Caco-2 (cell line): ENCODE measurements around the gene CEP85L. TPM values are rescaled to one million over a fixed set of nuclear protein-coding genes. Genes with fewer than 3 reads are reported as not detected.

ENCODE experiments used
- BruUV-seq: library from RNA; stranded (reverse); fragments of 400-500 nt; replicated peaks from 2 replicates; lab custom pipeline; 2021; lab: Mats Ljungman, UMichigan
- CTCF ChIA-PET: fragments of 300-600 bp; sonication (Branson Sonifier 250); formaldehyde crosslinking; loops from one replicate; lab custom pipeline; 2022; ENCODE audit warnings: antibody characterized with exemption; lab: Charles Lee
- POLR2A ChIA-PET: fragments of 300-600 bp; sonication (Branson Sonifier 250); formaldehyde crosslinking; loops from one replicate; lab custom pipeline; 2022; ENCODE audit warnings: antibody characterized with exemption; lab: Charles Lee
- DNase-seq, 2 experiments: peaks; one replicate each; pipeline versions ENCODE4 v3.0.0 to v3.0.0-alpha.2; 2020 to 2022
- H3K27me3 ChIP-seq: replicated peaks from 2 replicates; pipeline ENCODE4 v1.6.0; 2011; ENCODE audit warnings: low read length; ENCODE audit not compliant: control insufficient read depth, insufficient read depth
- H3K36me3 ChIP-seq: 2 replicates; pipeline ENCODE4 v1.5.1; 2011; ENCODE audit warnings: low read length; ENCODE audit not compliant: control insufficient read depth, insufficient read depth
- H3K4me1 ChIP-seq: fragments of 250-450 bp; sonication (Bioruptor Pico); 2 replicates; pipeline ENCODE4 v1.5.1; 2020; ENCODE audit warnings: mild to moderate bottlenecking
- H3K4me3 ChIP-seq: 2 replicates; pipeline ENCODE4 v1.5.1; 2011; ENCODE audit warnings: low read depth, mild to moderate bottlenecking, control low read depth, low read length
- H3K9me3 ChIP-seq: fragments of 250-450 bp; sonication (Bioruptor Pico); 2 replicates; pipeline ENCODE4 v1.5.1; 2020; ENCODE audit warnings: mild to moderate bottlenecking, moderate library complexity
- H3K27ac Mint-ChIP-seq: one replicate; pipeline ENCODE4 v1.8.0; 2022; ENCODE audit warnings: mixed read lengths; ENCODE audit not compliant: unreplicated experiment
- H3K27me3 Mint-ChIP-seq: one replicate; pipeline ENCODE4 v1.8.0; 2022; ENCODE audit warnings: mixed read lengths; ENCODE audit not compliant: insufficient read depth, unreplicated experiment
- H3K36me3 Mint-ChIP-seq: one replicate; pipeline ENCODE4 v1.8.0; 2022; ENCODE audit warnings: mild to moderate bottlenecking, mixed read lengths; ENCODE audit not compliant: insufficient read depth, unreplicated experiment
- H3K4me1 Mint-ChIP-seq: one replicate; pipeline ENCODE4 v1.8.0; 2022; ENCODE audit warnings: low read depth, mixed read lengths; ENCODE audit not compliant: unreplicated experiment
- H3K4me3 Mint-ChIP-seq: one replicate; pipeline ENCODE4 v1.8.0; 2022; ENCODE audit warnings: mild to moderate bottlenecking, moderate library complexity, mixed read lengths; ENCODE audit not compliant: unreplicated experiment
- H3K9me3 Mint-ChIP-seq: one replicate; pipeline ENCODE4 v1.8.0; 2022; ENCODE audit warnings: mixed read lengths; ENCODE audit not compliant: unreplicated experiment
- intact Hi-C: fragments of 100-400 bp; cut with micrococcal nuclease; formaldehyde crosslinking; loops from one replicate; pipeline ENCODE4 v1.10.0; 2022; ENCODE audit not compliant: unreplicated experiment
- total RNA-seq: library from RNA; stranded (reverse); gene quantifications from 2 replicates; pipeline ENCODE4 v1.2.3, GENCODE V29; 2022
- TF ChIP-seq, protein P1 (sequence below), 2 experiments: fragments of 200-600 bp in 1 of 2; IDR thresholded peaks; 1 replicate in 1 of 2; 2 replicates in 1 of 2; pipeline versions ENCODE4 v1.5.1 to v1.8.0; 2011 to 2022; ENCODE audit warnings: antibody characterized with exemption in 1 of 2, control low read depth in 1 of 2, inconsistent platforms in 1 of 2, low read depth in 1 of 2, low read length in 1 of 2, mild to moderate bottlenecking in 1 of 2, moderate library complexity in 1 of 2; ENCODE audit not compliant: insufficient read depth in 1 of 2, severe bottlenecking in 1 of 2, unreplicated experiment in 1 of 2

CEP85L gene
- total RNA-seq, 1 experiment from 2014 or later = 0.29 TPM

DNA sequence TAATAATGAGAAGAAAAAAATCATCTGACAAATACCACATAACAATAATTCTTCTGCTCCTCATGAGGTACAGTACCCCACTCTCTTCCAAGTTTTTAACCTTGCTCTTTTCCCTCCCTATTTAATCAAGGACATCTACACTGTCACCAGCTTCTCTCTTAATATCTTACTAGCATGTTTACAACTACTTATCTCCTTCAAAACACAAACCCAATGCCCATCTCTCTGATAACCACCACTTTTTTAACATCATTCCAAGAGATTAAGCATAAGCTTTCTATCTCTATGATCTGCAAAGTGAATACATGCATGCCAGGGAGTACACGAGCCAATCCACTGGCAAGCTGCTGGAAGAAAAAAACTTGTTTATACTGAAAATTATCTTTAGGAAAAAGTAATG is 10.3 kb downstream of the CEP85L start:
- no TSS peak for BruUV-seq
- Histone ChIP-seq H3K9me3 (no peaks in the 10 kb centered on the region), H3K4me1 (no peaks in the 10 kb centered on the region), H3K4me3 (no peak overlapping the region), H3K36me3 (no peaks in the 10 kb centered on the region), H3K27me3 (no peaks in the 10 kb centered on the region)
- no peaks in the 10 kb centered on the region for H3K4me1 Mint-ChIP-seq
- intact Hi-C loops = no loop called here
- no peak for DNase-seq
- TF ChIP-seq, protein P1, sequence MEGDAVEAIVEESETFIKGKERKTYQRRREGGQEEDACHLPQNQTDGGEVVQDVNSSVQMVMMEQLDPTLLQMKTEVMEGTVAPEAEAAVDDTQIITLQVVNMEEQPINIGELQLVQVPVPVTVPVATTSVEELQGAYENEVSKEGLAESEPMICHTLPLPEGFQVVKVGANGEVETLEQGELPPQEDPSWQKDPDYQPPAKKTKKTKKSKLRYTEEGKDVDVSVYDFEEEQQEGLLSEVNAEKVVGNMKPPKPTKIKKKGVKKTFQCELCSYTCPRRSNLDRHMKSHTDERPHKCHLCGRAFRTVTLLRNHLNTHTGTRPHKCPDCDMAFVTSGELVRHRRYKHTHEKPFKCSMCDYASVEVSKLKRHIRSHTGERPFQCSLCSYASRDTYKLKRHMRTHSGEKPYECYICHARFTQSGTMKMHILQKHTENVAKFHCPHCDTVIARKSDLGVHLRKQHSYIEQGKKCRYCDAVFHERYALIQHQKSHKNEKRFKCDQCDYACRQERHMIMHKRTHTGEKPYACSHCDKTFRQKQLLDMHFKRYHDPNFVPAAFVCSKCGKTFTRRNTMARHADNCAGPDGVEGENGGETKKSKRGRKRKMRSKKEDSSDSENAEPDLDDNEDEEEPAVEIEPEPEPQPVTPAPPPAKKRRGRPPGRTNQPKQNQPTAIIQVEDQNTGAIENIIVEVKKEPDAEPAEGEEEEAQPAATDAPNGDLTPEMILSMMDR (IDR thresholded peaks at IDR 0.05; ENCODE audit: insufficient read depth in 1 of 2, low read depth in 1 of 2, low read length in 1 of 2, severe bottlenecking in 1 of 2, unreplicated experiment in 1 of 2) = no peak
- no peak overlapping the region for H3K27ac Mint-ChIP-seq
- H3K9me3 Mint-ChIP-seq = no peaks in the 10 kb centered on the region
- H3K4me3 Mint-ChIP-seq = no peak overlapping the region
- no peaks in the 10 kb centered on the region for H3K36me3 Mint-ChIP-seq
- CTCF ChIA-PET = no interaction called here
- peaks cover 13% of the 10 kb centered on the region for H3K27me3 Mint-ChIP-seq
- POLR2A ChIA-PET = no interaction called here

DNA sequence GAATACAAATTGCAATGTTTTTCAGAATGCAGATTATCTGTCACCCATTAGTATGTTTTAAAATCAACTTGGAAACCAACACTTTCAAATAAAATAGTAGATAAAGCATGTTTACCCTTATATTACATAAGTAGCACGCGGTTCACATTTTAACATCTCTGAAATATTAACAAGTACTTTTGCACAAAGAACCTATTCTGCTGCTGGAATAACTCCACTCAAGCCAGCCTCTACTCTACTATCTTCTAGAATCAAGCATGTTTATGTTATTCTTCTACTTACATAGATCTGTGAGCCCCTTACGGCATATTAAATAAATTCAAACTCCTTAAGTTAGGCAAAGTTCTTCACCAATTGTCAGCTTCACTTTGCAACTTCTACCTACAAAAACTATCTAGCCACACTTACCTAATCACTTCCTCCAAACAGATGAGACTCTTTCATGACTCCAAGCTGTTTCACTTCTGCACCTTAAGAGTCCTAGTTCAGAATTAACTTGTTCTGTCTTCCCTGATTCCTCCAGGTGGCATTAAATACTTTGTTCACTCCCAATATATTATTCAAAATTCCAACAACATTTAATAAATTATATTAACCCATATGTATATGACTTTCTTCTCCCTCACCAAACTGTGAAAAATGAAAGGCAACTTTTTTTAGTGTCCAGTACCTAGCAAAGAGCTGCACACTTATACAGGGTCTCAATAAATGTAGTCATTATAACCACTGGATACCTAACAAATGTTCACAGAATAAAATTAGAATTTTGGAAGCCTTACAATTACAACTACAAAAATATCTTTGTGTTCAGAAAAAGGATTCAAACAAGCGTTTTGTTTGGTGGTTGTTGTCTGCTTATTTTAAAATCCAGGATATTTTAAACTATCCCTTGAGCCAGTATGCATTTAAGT is 12.1 kb downstream of the CEP85L start:
- H3K36me3 ChIP-seq = no peaks in the 10 kb centered on the region
- no peak for DNase-seq
- Mint-ChIP-seq H3K36me3 (no peaks in the 10 kb centered on the region), H3K4me1 (no peaks in the 10 kb centered on the region), H3K27me3 (peaks cover 3% of the 10 kb centered on the region), H3K27ac (no peak overlapping the region), H3K4me3 (no peak overlapping the region), H3K9me3 (no peaks in the 10 kb centered on the region)
- H3K4me3 ChIP-seq = no peak overlapping the region
- ChIA-PET POLR2A (no interaction called here), CTCF (no interaction called here)
- TF ChIP-seq, protein P1 (IDR thresholded peaks at IDR 0.05; ENCODE audit: insufficient read depth in 1 of 2, low read depth in 1 of 2, low read length in 1 of 2, severe bottlenecking in 1 of 2, unreplicated experiment in 1 of 2) = no peak
- H3K4me1 ChIP-seq = no peaks in the 10 kb centered on the region
- H3K9me3 ChIP-seq = no peaks in the 10 kb centered on the region
- intact Hi-C loops = no loop called here
- no peaks in the 10 kb centered on the region for H3K27me3 ChIP-seq
- BruUV-seq = no TSS peak

DNA sequence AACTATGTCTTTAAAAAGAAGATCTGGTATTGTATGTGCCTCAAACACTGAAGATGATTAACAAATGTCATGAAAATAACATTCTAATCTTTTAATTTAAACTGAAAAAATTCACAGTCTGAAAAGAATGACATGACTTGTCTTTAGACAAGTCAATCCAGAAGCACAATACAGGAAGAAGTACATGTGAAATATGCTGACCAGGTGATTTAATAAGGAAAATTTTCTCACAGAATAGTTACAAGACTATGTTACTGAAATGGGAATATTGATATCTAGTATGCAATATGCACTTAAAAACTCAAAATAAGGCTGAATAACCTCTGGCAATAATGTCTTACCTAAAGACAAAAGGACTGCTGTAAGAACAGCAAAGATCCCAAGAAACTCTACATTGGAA is 13.1 kb downstream of the CEP85L start:
- no peak overlapping the region for H3K4me3 Mint-ChIP-seq
- H3K4me3 ChIP-seq = no peak overlapping the region
- ChIA-PET POLR2A (no interaction called here), CTCF (no interaction called here)
- H3K9me3 ChIP-seq = no peaks in the 10 kb centered on the region
- H3K4me1 ChIP-seq = no peaks in the 10 kb centered on the region
- no peaks in the 10 kb centered on the region for H3K27me3 Mint-ChIP-seq
- no peak overlapping the region for H3K27ac Mint-ChIP-seq
- H3K9me3 Mint-ChIP-seq = no peaks in the 10 kb centered on the region
- no peaks in the 10 kb centered on the region for H3K36me3 Mint-ChIP-seq
- intact Hi-C loops = no loop called here
- no peaks in the 10 kb centered on the region for H3K4me1 Mint-ChIP-seq
- TF ChIP-seq, protein P1 (IDR thresholded peaks at IDR 0.05; ENCODE audit: insufficient read depth in 1 of 2, low read depth in 1 of 2, low read length in 1 of 2, severe bottlenecking in 1 of 2, unreplicated experiment in 1 of 2) = no peak
- no TSS peak for BruUV-seq
- no peaks in the 10 kb centered on the region for H3K36me3 ChIP-seq
- H3K27me3 ChIP-seq = no peaks in the 10 kb centered on the region
- no peak for DNase-seq
